Measurements from ENCODE around the gene PPP1R14B. TPM values are rescaled to one million over a fixed set of nuclear protein-coding genes. Genes with fewer than 3 reads are reported as not detected.

Gene PPP1R14B
- total and polyA plus RNA-seq, 2 of the 13 experiments (the other 11 are each of a cell fraction or from before 2014, with no cell fraction given): 110 to 148 TPM

DNA sequence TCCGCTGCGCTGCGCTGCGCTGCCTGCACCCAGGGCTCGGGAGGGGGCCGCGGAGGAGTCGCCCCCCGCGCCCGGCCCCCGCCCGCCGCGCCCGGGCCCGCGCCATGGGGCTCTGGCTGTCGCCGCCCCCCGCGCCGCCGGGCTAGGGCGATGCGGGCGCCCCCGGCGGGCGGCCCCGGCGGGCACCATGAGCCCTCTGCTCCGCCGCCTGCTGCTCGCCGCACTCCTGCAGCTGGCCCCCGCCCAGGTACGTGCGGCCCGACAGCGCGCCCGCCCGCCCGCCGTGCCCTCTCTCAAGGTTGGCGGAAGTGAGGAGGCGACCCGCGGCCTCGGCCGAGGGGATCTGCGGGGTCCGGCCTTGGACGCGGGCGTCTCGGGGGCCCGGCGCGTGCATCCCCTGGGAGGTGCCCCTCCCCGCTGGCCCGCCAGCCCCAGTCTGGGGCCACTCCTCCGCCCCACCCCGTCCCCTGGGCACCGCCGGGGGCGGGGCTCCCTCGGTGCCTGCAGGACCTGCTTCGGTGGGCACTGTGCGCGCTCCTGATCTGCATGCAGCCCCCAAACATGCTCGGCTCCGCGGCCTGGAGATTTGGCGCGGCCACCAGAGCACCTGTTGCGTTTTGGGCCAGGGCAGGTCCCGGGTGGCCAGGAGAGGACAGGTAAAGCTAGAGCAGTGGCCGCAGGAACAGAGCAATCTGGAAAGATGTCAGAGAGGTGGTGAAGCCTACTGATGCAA is 11.9 kb downstream of the PPP1R14B start (continued):
- TF ChIP-seq, protein P1, sequence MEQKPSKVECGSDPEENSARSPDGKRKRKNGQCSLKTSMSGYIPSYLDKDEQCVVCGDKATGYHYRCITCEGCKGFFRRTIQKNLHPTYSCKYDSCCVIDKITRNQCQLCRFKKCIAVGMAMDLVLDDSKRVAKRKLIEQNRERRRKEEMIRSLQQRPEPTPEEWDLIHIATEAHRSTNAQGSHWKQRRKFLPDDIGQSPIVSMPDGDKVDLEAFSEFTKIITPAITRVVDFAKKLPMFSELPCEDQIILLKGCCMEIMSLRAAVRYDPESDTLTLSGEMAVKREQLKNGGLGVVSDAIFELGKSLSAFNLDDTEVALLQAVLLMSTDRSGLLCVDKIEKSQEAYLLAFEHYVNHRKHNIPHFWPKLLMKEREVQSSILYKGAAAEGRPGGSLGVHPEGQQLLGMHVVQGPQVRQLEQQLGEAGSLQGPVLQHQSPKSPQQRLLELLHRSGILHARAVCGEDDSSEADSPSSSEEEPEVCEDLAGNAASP (CRISPR knock-in tag; IDR thresholded peaks at IDR 0.05; ENCODE audit: borderline replicate concordance): no peak
- TF ChIP-seq ZNF607 (CRISPR knock-in tag; IDR thresholded peaks at IDR 0.05; ENCODE audit: borderline replicate concordance): no peak
- TF ChIP-seq PHF5A (CRISPR knock-in tag; IDR thresholded peaks at IDR 0.05; ENCODE audit: low read depth, unreplicated experiment): no peak
- TF ChIP-seq ZSCAN31 (CRISPR knock-in tag; IDR thresholded peaks at IDR 0.05; ENCODE audit: low read depth): no peak
- TF ChIP-seq MAX (IDR thresholded peaks at IDR 0.05): peak; percentile 23
- no peak for TF ChIP-seq GZF1 (CRISPR knock-in tag; IDR thresholded peaks at IDR 0.05)
- TF ChIP-seq PRMT3 (CRISPR knock-in tag; IDR thresholded peaks at IDR 0.05; ENCODE audit: borderline replicate concordance, low read depth): no peak
- no peak for TF ChIP-seq ZNF614 (CRISPR knock-in tag; IDR thresholded peaks at IDR 0.05; ENCODE audit: borderline replicate concordance)
- no peak for TF ChIP-seq ZNF343 (CRISPR knock-in tag; IDR thresholded peaks at IDR 0.05)
- TF ChIP-seq, protein P2, sequence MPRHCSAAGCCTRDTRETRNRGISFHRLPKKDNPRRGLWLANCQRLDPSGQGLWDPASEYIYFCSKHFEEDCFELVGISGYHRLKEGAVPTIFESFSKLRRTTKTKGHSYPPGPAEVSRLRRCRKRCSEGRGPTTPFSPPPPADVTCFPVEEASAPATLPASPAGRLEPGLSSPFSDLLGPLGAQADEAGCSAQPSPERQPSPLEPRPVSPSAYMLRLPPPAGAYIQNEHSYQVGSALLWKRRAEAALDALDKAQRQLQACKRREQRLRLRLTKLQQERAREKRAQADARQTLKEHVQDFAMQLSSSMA (CRISPR knock-in tag; IDR thresholded peaks at IDR 0.05): no peak
- no peak for TF ChIP-seq NFIC (IDR thresholded peaks at IDR 0.05; ENCODE audit: low read length)
- TF ChIP-seq PHB2 (IDR thresholded peaks at IDR 0.05; ENCODE audit: partially characterized antibody): no peak
- 0 out of 2 replicates have a peak, but pooled peaks have one; percentile 52 for TF ChIP-seq CHCHD3 (CRISPR knock-in tag; IDR thresholded peaks at IDR 0.05)
- no peak for TF ChIP-seq HMGXB3 (CRISPR knock-in tag; IDR thresholded peaks at IDR 0.05; ENCODE audit: borderline replicate concordance)
- TF ChIP-seq ZNF496 (CRISPR knock-in tag; IDR thresholded peaks at IDR 0.05; ENCODE audit: insufficient replicate concordance): no peak
- no peak for TF ChIP-seq RNF2 (conservative IDR thresholded peaks at IDR 0.05; ENCODE audit: low read depth)
- TF ChIP-seq ZNF773 (CRISPR knock-in tag; IDR thresholded peaks at IDR 0.05; ENCODE audit: borderline replicate concordance): no peak; the same call in 1 of the 2 replicates
- no peak for TF ChIP-seq ZSCAN22 (CRISPR knock-in tag; IDR thresholded peaks at IDR 0.05)
- peak; percentile 87 for TF ChIP-seq ZNF563 (CRISPR knock-in tag; IDR thresholded peaks at IDR 0.05)
- TF ChIP-seq ZBTB8A (CRISPR knock-in tag; IDR thresholded peaks at IDR 0.05; ENCODE audit: borderline replicate concordance, low read depth): 0 out of 2 replicates have a peak, but pooled peaks have one; percentile 39
- peak; percentile 15; the same call in 1 of the 2 replicates for TF ChIP-seq FOXA3 (CRISPR knock-in tag; IDR thresholded peaks at IDR 0.05)
- no peak for TF ChIP-seq DPF2 (CRISPR knock-in tag; IDR thresholded peaks at IDR 0.05; ENCODE audit: borderline replicate concordance, low read depth)
- TF ChIP-seq CHD2 (IDR thresholded peaks at IDR 0.05; ENCODE audit: low read depth, low read length): no peak

All from HepG2 (cell line).